Liver (tissue), 9 donors: ENCODE measurements around the gene RBM47. TPM values are rescaled to one million over a fixed set of nuclear protein-coding genes. Genes with fewer than 3 reads are reported as not detected.

ENCODE experiments used
- DNase-seq: peaks from one replicate; pipeline ENCODE4 v3.0.0-alpha.2; 2017; ENCODE audit warnings: low spot score
- H3K27ac ChIP-seq, 2 donors: one replicate each; pipeline ENCODE4 v1.7.0; 2013; ENCODE audit warnings: inconsistent platforms in 2 of 2, low read length in 2 of 2, control low read depth in 1 of 2, low read depth in 1 of 2, mild to moderate bottlenecking in 1 of 2
- H3K27me3 ChIP-seq, 4 donors: one replicate each; pipeline versions ENCODE4 v1.6.1 to v1.7.0; 2013; ENCODE audit warnings: low read length in 3 of 4, inconsistent platforms in 1 of 4, mild to moderate bottlenecking in 1 of 4, moderate library complexity in 1 of 4; ENCODE audit not compliant: control insufficient read depth in 4 of 4, insufficient read depth in 4 of 4
- H3K36me3 ChIP-seq, 4 donors: one replicate each; pipeline versions ENCODE4 v1.6.1 to v1.7.0; 2013; ENCODE audit warnings: low read length in 3 of 4, mild to moderate bottlenecking in 3 of 4, low read depth in 1 of 4, moderate library complexity in 1 of 4; ENCODE audit not compliant: control insufficient read depth in 4 of 4, insufficient read depth in 3 of 4
- H3K4me1 ChIP-seq, 4 donors: one replicate each; pipeline versions ENCODE4 v1.6.1 to v1.7.0; 2013; ENCODE audit warnings: low read length in 3 of 4, mild to moderate bottlenecking in 3 of 4, moderate library complexity in 1 of 4; ENCODE audit not compliant: control insufficient read depth in 4 of 4, insufficient read depth in 4 of 4
- H3K4me3 ChIP-seq, 3 donors: one replicate each; pipeline versions ENCODE4 v1.6.1 to v1.7.0; 2013; ENCODE audit warnings: low read length in 3 of 3, control low read depth in 1 of 3, low read depth in 1 of 3, mild to moderate bottlenecking in 1 of 3
- H3K9ac ChIP-seq, 2 donors: one replicate each; pipeline ENCODE4 v1.7.0; 2013; ENCODE audit warnings: low read length in 2 of 2, mild to moderate bottlenecking in 2 of 2, moderate library complexity in 2 of 2, control low read depth in 1 of 2, low read depth in 1 of 2
- H3K9me3 ChIP-seq, 4 donors: one replicate each; pipeline versions ENCODE4 v1.6.1 to v1.7.0; 2013; ENCODE audit warnings: low read length in 3 of 4; ENCODE audit not compliant: control insufficient read depth in 4 of 4
- EGR1 ChIP-seq, 2 donors: IDR thresholded peaks; 2 replicates each; pipeline ENCODE4 v1.6.1; 2016 to 2018; ENCODE audit warnings: antibody characterized with exemption in 2 of 2, low read depth in 2 of 2
- FOXA1 ChIP-seq: IDR thresholded peaks from 2 replicates; pipeline ENCODE4 v1.6.1; 2016; ENCODE audit warnings: antibody characterized with exemption
- FOXA2 ChIP-seq: IDR thresholded peaks from 2 replicates; pipeline ENCODE4 v1.6.1; 2016; ENCODE audit warnings: antibody characterized with exemption
- GABPA ChIP-seq, 2 donors: IDR thresholded peaks in 1 of 2; conservative IDR thresholded peaks in 1 of 2; 2 replicates each; pipeline ENCODE4 v1.6.1; 2016; ENCODE audit warnings: antibody characterized with exemption in 2 of 2, mild to moderate bottlenecking in 1 of 2, moderate library complexity in 1 of 2
- HNF4A ChIP-seq, 2 donors: conservative IDR thresholded peaks; 2 replicates each; pipeline ENCODE4 v1.6.1; 2016; ENCODE audit warnings: antibody characterized with exemption in 2 of 2, mild to moderate bottlenecking in 2 of 2
- JUND ChIP-seq, 2 donors: IDR thresholded peaks; 2 replicates each; pipeline ENCODE4 v1.6.1; 2016; ENCODE audit warnings: antibody characterized with exemption in 2 of 2
- NR2F2 ChIP-seq: IDR thresholded peaks from 2 replicates; pipeline ENCODE4 v1.6.1; 2016; ENCODE audit warnings: antibody characterized with exemption
- RAD21 ChIP-seq, 2 donors: IDR thresholded peaks; 2 replicates each; pipeline ENCODE4 v1.6.1; 2016; ENCODE audit warnings: antibody characterized with exemption in 2 of 2, mild to moderate bottlenecking in 2 of 2
- RXRA ChIP-seq, 2 donors: IDR thresholded peaks; 2 replicates each; pipeline ENCODE4 v1.6.1; 2017 to 2018; ENCODE audit warnings: antibody characterized with exemption in 2 of 2, mild to moderate bottlenecking in 1 of 2
- SP1 ChIP-seq: IDR thresholded peaks from 2 replicates; pipeline ENCODE4 v1.6.1; 2018; ENCODE audit warnings: antibody characterized with exemption, mild to moderate bottlenecking
- TAF1 ChIP-seq: conservative IDR thresholded peaks from 2 replicates; pipeline ENCODE4 v1.6.1; 2016; ENCODE audit warnings: antibody characterized with exemption, mild to moderate bottlenecking
- YY1 ChIP-seq: IDR thresholded peaks from 2 replicates; pipeline ENCODE4 v1.6.1; 2016; ENCODE audit warnings: antibody characterized with exemption, mild to moderate bottlenecking
- WGBS: extraction: QIAGEN DNeasy Blood & Tissue Kit; methylation state at CpG from one replicate; pipeline ENCODE4 v1.1.7; 2013; 5-methylcytosine and 5-hydroxymethylcytosine counted together
- polyA plus RNA-seq, 2 donors: library from polyadenylated mRNA; stranded (reverse) in 1 of 2; unstranded in 1 of 2; fragments of 200-250 nt in 1 of 2; fragments of >200 nt in 1 of 2; fragmentation: Nextera tagmentation in 1 of 2; extraction: Ambion mirVana in 1 of 2; gene quantifications; one replicate each; pipeline versions ENCODE4 v1.2.1 to v1.2.3, GENCODE V29; 2013 to 2015
- total RNA-seq, 2 donors: library from RNA; depleted of rRNA; stranded (reverse); fragments of >200 nt; gene quantifications; one replicate each; pipeline ENCODE4 v1.2.3, GENCODE V29; 2014
- TF ChIP-seq, protein P1 (sequence below): IDR thresholded peaks from 2 replicates; pipeline ENCODE4 v1.6.1; 2016; ENCODE audit warnings: antibody characterized with exemption
- TF ChIP-seq, protein P2 (sequence below): IDR thresholded peaks from 2 replicates; pipeline ENCODE4 v1.6.1; 2016; ENCODE audit warnings: antibody characterized with exemption
- TF ChIP-seq, protein P3 (sequence below): IDR thresholded peaks from 2 replicates; pipeline ENCODE4 v1.6.1; 2016; ENCODE audit warnings: antibody characterized with exemption
- TF ChIP-seq, protein P4 (sequence below): fragments of 150-350 bp; IDR thresholded peaks from 2 replicates; pipeline ENCODE4 v1.5.1; 2017; ENCODE audit warnings: improper control_type of control experiment, low read depth, low read length; ENCODE audit not compliant: missing input control
- TF ChIP-seq, protein P5 (sequence below): IDR thresholded peaks from 2 replicates; pipeline ENCODE4 v1.6.1; 2016; ENCODE audit warnings: antibody characterized with exemption, mild to moderate bottlenecking
- donor health status: healthy.
- donor health status: healthy.
- donor health status: healthy.
- donor health status: healthy.
- donor health status: healthy.

Gene RBM47
- total and polyA plus RNA-seq, 4 donors: 16.5 to 81.2 (median 24.7) TPM

DNA sequence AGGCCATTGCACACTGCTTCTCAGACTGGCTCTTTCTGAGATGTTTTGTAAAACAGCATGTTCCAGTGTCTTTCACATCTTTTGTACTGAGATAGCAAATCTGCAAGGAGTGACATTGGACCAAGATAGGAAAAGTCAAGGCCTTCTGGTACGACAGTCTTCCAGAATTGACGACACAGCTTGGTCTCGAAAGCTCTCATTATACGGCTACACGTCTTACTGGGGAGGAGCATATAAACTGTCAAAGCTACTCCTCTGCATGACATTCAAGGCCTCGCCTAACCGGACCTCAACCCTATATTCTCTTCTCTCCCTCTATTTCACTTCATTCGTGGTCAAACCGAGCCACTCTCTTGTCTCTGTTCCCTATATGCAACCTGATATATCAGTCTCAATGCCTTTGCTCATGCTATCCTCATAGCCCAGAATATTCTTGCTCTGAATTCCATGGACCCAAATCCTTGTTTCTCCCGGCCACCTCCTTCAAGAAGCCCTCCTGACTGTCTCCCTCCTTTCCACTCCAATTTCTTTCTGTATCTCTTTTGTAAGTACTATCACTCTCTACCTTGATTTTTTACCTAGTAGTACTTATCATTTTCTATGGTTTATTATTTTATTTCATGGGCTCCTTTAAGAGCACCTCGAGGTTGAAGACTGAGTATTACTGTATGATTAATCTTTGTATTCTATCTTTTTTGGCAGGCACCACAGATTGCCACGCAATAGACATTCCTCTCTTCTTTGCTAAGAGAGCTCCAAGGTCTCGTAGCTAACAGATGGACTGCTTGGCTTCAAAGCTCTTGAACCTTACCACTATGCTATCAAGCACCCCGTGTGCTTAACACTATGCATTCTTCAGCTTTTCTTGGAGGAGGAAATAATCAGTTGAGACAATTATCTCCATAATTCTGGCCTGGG is 35.1 kb downstream of the RBM47 start:
- peaks cover 0 to 5% (median 3%) of the 10 kb centered on the region in 4 donors for H3K4me1 ChIP-seq
- H3K27ac ChIP-seq: no peak overlapping the region
- no peak overlapping the region for H3K9ac ChIP-seq
- DNase-seq: no peak
- no peaks in the 10 kb centered on the region for H3K27me3 ChIP-seq
- no peaks in the 10 kb centered on the region for H3K9me3 ChIP-seq
- peaks cover 0 to 7% (median 4%) of the 10 kb centered on the region in 4 donors for H3K36me3 ChIP-seq
- WGBS: 71% methylated on average over 14 of the region's 14 CpGs
- H3K4me3 ChIP-seq: no peak overlapping the region
- TF ChIP-seq, protein P1, sequence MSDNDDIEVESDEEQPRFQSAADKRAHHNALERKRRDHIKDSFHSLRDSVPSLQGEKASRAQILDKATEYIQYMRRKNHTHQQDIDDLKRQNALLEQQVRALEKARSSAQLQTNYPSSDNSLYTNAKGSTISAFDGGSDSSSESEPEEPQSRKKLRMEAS: no peak
- no peak for TF ChIP-seq NR2F2
- TF ChIP-seq, protein P2, sequence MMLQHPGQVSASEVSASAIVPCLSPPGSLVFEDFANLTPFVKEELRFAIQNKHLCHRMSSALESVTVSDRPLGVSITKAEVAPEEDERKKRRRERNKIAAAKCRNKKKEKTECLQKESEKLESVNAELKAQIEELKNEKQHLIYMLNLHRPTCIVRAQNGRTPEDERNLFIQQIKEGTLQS: no peak
- no peak for TF ChIP-seq FOXA1
- TF ChIP-seq JUND (IDR thresholded peaks at IDR 0.05): no peak
- TF ChIP-seq, protein P3, sequence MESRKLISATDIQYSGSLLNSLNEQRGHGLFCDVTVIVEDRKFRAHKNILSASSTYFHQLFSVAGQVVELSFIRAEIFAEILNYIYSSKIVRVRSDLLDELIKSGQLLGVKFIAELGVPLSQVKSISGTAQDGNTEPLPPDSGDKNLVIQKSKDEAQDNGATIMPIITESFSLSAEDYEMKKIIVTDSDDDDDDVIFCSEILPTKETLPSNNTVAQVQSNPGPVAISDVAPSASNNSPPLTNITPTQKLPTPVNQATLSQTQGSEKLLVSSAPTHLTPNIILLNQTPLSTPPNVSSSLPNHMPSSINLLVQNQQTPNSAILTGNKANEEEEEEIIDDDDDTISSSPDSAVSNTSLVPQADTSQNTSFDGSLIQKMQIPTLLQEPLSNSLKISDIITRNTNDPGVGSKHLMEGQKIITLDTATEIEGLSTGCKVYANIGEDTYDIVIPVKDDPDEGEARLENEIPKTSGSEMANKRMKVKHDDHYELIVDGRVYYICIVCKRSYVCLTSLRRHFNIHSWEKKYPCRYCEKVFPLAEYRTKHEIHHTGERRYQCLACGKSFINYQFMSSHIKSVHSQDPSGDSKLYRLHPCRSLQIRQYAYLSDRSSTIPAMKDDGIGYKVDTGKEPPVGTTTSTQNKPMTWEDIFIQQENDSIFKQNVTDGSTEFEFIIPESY: no peak
- TF ChIP-seq EGR1 (IDR thresholded peaks at IDR 0.05; ENCODE audit: low read depth in 2 of 2): no peak
- no peak for TF ChIP-seq TAF1
- TF ChIP-seq, protein P4, sequence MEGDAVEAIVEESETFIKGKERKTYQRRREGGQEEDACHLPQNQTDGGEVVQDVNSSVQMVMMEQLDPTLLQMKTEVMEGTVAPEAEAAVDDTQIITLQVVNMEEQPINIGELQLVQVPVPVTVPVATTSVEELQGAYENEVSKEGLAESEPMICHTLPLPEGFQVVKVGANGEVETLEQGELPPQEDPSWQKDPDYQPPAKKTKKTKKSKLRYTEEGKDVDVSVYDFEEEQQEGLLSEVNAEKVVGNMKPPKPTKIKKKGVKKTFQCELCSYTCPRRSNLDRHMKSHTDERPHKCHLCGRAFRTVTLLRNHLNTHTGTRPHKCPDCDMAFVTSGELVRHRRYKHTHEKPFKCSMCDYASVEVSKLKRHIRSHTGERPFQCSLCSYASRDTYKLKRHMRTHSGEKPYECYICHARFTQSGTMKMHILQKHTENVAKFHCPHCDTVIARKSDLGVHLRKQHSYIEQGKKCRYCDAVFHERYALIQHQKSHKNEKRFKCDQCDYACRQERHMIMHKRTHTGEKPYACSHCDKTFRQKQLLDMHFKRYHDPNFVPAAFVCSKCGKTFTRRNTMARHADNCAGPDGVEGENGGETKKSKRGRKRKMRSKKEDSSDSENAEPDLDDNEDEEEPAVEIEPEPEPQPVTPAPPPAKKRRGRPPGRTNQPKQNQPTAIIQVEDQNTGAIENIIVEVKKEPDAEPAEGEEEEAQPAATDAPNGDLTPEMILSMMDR: no peak
- no peak for TF ChIP-seq SP1
- no peak for TF ChIP-seq RAD21 (IDR thresholded peaks at IDR 0.05)
- TF ChIP-seq GABPA (IDR thresholded peaks at IDR 0.05 in 1 of 2, conservative IDR thresholded peaks at IDR 0.05 in 1 of 2): no peak
- no peak for TF ChIP-seq YY1
- no peak for TF ChIP-seq HNF4A (conservative IDR thresholded peaks at IDR 0.05)
- TF ChIP-seq RXRA (IDR thresholded peaks at IDR 0.05): no peak
- TF ChIP-seq FOXA2: no peak

DNA sequence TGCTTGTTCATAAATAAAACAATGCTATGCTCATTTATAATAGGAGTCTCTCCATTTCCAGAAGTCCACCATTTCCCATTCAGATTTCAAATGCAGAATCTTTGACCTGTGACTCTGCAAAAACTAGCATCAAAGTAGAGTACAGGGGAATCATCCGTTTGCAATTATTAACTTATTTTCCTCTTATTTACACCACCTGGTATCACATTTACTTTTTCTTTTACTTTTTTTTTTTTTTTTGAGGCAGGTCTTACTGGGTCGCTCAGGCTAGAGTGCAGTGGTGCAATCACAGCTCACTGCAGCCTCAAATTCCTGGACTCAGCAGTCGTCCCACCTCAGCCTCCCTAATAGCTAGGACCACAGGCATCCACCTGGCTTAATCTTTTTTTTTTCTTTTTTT is 37.6 kb downstream of the RBM47 start:
- H3K27ac ChIP-seq: peak overlapping the region in 1 of 2 donors; percentile 70
- H3K4me1 ChIP-seq: peaks cover 7 to 16% (median 9%) of the 10 kb centered on the region in 4 donors
- WGBS: 43% methylated on average over 3 of the region's 3 CpGs
- TF ChIP-seq, protein P5, sequence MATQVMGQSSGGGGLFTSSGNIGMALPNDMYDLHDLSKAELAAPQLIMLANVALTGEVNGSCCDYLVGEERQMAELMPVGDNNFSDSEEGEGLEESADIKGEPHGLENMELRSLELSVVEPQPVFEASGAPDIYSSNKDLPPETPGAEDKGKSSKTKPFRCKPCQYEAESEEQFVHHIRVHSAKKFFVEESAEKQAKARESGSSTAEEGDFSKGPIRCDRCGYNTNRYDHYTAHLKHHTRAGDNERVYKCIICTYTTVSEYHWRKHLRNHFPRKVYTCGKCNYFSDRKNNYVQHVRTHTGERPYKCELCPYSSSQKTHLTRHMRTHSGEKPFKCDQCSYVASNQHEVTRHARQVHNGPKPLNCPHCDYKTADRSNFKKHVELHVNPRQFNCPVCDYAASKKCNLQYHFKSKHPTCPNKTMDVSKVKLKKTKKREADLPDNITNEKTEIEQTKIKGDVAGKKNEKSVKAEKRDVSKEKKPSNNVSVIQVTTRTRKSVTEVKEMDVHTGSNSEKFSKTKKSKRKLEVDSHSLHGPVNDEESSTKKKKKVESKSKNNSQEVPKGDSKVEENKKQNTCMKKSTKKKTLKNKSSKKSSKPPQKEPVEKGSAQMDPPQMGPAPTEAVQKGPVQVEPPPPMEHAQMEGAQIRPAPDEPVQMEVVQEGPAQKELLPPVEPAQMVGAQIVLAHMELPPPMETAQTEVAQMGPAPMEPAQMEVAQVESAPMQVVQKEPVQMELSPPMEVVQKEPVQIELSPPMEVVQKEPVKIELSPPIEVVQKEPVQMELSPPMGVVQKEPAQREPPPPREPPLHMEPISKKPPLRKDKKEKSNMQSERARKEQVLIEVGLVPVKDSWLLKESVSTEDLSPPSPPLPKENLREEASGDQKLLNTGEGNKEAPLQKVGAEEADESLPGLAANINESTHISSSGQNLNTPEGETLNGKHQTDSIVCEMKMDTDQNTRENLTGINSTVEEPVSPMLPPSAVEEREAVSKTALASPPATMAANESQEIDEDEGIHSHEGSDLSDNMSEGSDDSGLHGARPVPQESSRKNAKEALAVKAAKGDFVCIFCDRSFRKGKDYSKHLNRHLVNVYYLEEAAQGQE: peak; percentile 60
- TF ChIP-seq, protein P3: peak; percentile 68
- TF ChIP-seq, protein P1: peak; percentile 53
- TF ChIP-seq TAF1 (no peak), YY1 (peak; percentile 94), SP1 (peak; percentile 34), FOXA2 (peak; percentile 46), JUND (IDR thresholded peaks at IDR 0.05) (peak in 1 of 2 donors; percentile 29), HNF4A (conservative IDR thresholded peaks at IDR 0.05) (peak; percentile 64 to 84), RXRA (IDR thresholded peaks at IDR 0.05) (peak in 1 of 2 donors; percentile 83), FOXA1 (peak; percentile 24), RAD21 (IDR thresholded peaks at IDR 0.05) (peak; percentile 23 to 53)
- TF ChIP-seq, protein P2: no peak

More for the DNA sequence above, 37.6 kb downstream of the RBM47 start:
- Histone ChIP-seq H3K4me3 (no peak overlapping the region), H3K27me3 (no peaks in the 10 kb centered on the region), H3K36me3 (peaks cover 0 to 7% (median 4%) of the 10 kb centered on the region in 4 donors), H3K9me3 (no peaks in the 10 kb centered on the region), H3K9ac (no peak overlapping the region)
- DNase-seq: no peak
